Mammary epithelial cell (primary cell): ENCODE data around the gene KCNMB1.

ENCODE experiments used
- CTCF ChIP-seq, 2 donors: IDR thresholded peaks in 1 of 2; conservative IDR thresholded peaks in 1 of 2; 2 replicates each; pipeline ENCODE4 v1.5.1; 2011 to 2012; ENCODE audit warnings: inconsistent platforms in 2 of 2, low read length in 2 of 2, mild to moderate bottlenecking in 2 of 2, control low read depth in 1 of 2, low read depth in 1 of 2; ENCODE audit not compliant: insufficient read depth in 1 of 2; ENCODE audit errors: extremely low read depth in 1 of 2
- EZH2 ChIP-seq: IDR thresholded peaks from 2 replicates; pipeline ENCODE4 v1.6.1; 2012; ENCODE audit warnings: low read length, inconsistent platforms, borderline replicate concordance

GRCh38 chr5:170407062-170407461 lies 17.9 kb upstream of the KCNMB1 start:
- no peak for TF ChIP-seq CTCF (conservative IDR thresholded peaks at IDR 0.05 in 1 of 2, IDR thresholded peaks at IDR 0.05 in 1 of 2; ENCODE audit: extremely low read depth in 1 of 2, insufficient read depth in 1 of 2, low read depth in 1 of 2, low read length in 2 of 2)
- no peak for TF ChIP-seq EZH2
